ENCODE measurements around the gene WASF2.
A peak's percentile ranks its signal among the peaks of the same experiment; 100 is the strongest.

The WASF2 gene

GRCh38 chr1:27398405-27399149 lies 91.4 kb downstream of the WASF2 start:
- no peak for DNase-seq (ENCODE audit: low read depth)
- TF ChIP-seq CTCF (IDR thresholded peaks at IDR 0.05; ENCODE audit: insufficient read depth, low read depth, low read length, missing control alignments): no peak
- H3K4me3 ChIP-seq (ENCODE audit: low read length): no peak overlapping the region

GRCh38 chr1:27397749-27398148 lies 92.2 kb downstream of the WASF2 start:
- H3K4me3 ChIP-seq (ENCODE audit: low read length): no peak overlapping the region
- no peak for TF ChIP-seq CTCF (IDR thresholded peaks at IDR 0.05; ENCODE audit: insufficient read depth, low read depth, low read length, missing control alignments)
- DNase-seq (ENCODE audit: low read depth): no peak

GRCh38 chr1:27397110-27397509 lies 92.9 kb downstream of the WASF2 start:
- H3K4me3 ChIP-seq (ENCODE audit: low read length): no peak overlapping the region
- DNase-seq (ENCODE audit: low read depth): no peak
- no peak for TF ChIP-seq CTCF (IDR thresholded peaks at IDR 0.05; ENCODE audit: insufficient read depth, low read depth, low read length, missing control alignments)

- no peak overlapping the region for H3K4me3 ChIP-seq (ENCODE audit: low read length)
- peak; percentile 92 for TF ChIP-seq CTCF (IDR thresholded peaks at IDR 0.05; ENCODE audit: insufficient read depth, low read depth, low read length, missing control alignments)
- peak; percentile 67 for DNase-seq (ENCODE audit: low read depth)
Observed at GRCh38 chr1:27395441-27396195, 94.3 kb downstream of the WASF2 start.

GRCh38 chr1:27394925-27395324 lies 95.0 kb downstream of the WASF2 start:
- H3K4me3 ChIP-seq (ENCODE audit: low read length): no peak overlapping the region
- TF ChIP-seq CTCF (IDR thresholded peaks at IDR 0.05; ENCODE audit: insufficient read depth, low read depth, low read length, missing control alignments): no peak
- DNase-seq (ENCODE audit: low read depth): no peak

- TF ChIP-seq CTCF (IDR thresholded peaks at IDR 0.05; ENCODE audit: insufficient read depth, low read depth, low read length, missing control alignments): no peak
- DNase-seq (ENCODE audit: low read depth): no peak
- no peak overlapping the region for H3K4me3 ChIP-seq (ENCODE audit: low read length)
Observed at GRCh38 chr1:27394282-27394658, 95.7 kb downstream of the WASF2 start.
